Erythroblast (primary cell): Measurements from ENCODE around the gene SHISAL1.

ENCODE experiments used
- GATA1 ChIP-seq: IDR thresholded peaks from 2 replicates; pipeline ENCODE4 v1.6.1; 2011; ENCODE audit warnings: low read depth, mild to moderate bottlenecking, control low read depth, low read length, moderate library complexity
- POLR2A ChIP-seq: IDR thresholded peaks from 2 replicates; pipeline ENCODE4 v1.6.1; 2011; ENCODE audit warnings: mild to moderate bottlenecking, low read length

DNA sequence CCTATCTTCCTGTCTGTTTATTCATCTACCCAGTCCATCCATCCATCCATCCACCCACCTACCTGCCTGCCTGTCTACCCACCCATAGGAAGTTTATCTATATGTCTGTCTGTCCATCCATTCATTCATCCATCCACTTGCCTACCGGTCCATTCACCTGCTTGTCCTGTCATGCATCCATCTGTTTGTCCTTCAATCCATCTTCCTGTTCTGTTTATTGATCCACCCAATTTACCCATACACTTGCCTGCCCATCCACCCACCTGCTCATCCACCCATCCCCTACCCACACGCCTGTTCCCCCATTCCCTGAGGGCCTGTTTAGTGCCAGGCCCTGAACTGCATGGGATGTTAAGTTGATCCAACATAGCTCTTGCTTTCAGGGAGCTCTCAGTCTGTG is 113.6 kb downstream of the SHISAL1 start:
- TF ChIP-seq POLR2A (no peak), GATA1 (no peak)
